Limb (tissue), 2 donors: ENCODE results near the gene COL8A1.
"Not testable (repeated sequence)": the region's sequence is repeated elsewhere in the genome, so short reads cannot be mapped to it uniquely, and the experiment has no call there.

Source experiments
- DNase-seq, 2 donors: peaks; one replicate each; pipeline ENCODE4 v3.0.0-alpha.2; 2016; ENCODE audit errors: extremely low spot score in 2 of 2

COL8A1 gene

GRCh38 chr3:99638167-99638948, at the start of gene COL8A1:
Gene COL8A1 (plus strand): TSS chr3:99638594. CDS start chr3:99790683, 152,089 bp downstream.
- DNase-seq = peak in 1 of 2 donors; percentile 68

GRCh38 chr3:99589168-99589567, 49.2 kb upstream of the COL8A1 start:
- DNase-seq = not testable (repeated sequence)

DNA sequence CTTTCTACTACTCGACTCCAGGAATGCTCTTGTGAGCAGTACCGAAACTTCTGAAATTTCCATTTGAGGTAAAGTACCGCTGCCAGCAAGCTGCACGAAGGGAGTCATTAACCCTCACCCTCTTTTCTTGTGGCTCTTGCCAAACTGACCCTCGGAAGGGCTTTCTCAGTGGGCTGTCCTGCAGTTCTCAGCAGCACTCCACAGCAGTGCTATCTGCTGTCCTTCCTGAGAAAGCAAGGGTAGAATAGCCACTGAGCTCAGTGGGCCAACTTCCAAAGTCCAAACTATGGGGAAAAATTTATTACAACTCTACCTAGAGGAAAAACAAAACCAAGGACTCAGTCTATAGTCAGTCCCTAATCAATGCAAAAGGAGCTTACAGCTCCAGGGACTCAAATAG, 38.5 kb upstream of the COL8A1 start:
- peak in 1 of 2 donors; percentile 24 for DNase-seq

- no peak for DNase-seq
Measured at GRCh38 chr3:99601515-99601914, 36.9 kb upstream of the COL8A1 start.

DNA sequence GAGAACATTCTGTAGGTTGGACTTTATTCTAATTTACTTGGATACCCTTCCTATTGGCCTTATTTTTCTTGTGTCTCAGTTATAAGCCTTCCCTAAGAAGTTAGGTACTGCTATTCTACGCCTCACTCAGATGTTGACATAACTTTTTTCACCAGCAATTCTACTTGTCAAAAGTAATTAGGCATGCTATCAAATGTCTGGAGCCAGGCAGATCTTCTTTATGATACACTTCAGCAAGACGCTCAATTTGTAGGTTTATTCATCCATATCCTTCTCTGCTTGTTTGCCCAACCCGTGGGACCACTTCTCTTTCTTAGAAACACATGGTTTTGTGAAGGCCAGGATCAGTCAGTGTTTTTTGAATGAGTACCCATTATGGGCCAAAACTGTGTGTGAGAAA, 36.2 kb upstream of the COL8A1 start:
- no peak for DNase-seq

DNA sequence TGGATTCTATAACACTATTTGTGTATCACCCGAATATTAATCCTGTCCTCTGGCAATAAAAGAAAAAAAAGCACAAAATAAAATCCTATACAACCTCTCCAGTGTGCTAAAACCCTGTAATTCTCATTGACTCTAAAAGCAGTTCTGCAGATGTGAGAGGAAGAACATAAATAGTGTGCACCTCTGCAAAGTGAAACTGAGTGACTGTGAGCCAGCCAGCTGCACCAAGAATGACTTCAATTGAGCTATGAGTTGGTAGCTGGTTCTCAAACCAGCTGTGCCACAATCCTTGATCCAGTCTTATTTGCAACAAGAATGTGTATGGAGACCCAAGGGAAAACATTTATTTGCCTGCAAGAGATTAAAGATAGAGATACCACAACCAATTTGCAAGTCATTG, 31.2 kb upstream of the COL8A1 start:
- DNase-seq = no peak

DNA sequence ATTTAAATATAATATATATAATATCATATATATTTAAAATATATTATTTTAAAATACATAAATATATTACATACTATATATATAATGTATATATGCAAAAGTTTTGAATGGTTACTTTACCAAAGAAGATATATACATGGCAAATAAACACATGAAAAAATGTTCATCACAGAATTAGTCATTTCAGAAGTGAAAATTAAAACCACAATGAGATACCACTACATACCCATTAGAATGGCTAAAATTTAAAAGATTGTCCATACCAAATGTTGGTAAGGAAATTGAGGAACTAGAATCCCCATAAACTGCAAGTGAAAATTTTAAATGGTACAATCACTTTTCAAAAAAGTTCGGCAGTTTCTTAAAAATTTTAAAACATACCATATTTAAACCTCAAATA, 23.6 kb upstream of the COL8A1 start:
- DNase-seq = no peak

- no peak for DNase-seq
Measured at GRCh38 chr3:99620077-99620767, 18.2 kb upstream of the COL8A1 start.

- DNase-seq = no peak
Measured at GRCh38 chr3:99620976-99621375, 17.4 kb upstream of the COL8A1 start.

- DNase-seq = no peak
Measured at GRCh38 chr3:99624496-99625236, 13.7 kb upstream of the COL8A1 start.

DNA sequence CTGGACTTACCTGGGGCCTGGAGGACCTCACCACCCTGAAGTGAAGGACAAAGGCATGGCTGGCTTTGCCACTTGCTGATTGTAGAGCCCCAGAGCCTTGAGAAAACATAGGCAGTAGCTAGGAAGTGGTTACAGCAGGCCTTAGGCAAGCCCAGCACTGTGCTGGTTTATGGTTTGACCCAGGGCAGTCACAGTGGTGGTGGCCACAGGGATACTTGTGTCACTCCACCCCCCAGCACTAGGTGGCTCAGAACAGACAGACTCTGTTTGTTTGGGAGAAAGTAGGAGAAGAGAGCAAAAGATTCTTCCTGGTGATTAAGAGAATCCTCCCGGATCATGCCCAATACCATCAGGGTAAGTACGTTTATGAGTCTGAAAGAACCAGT, 13.2 kb upstream of the COL8A1 start:
- DNase-seq = no peak

- DNase-seq = no peak
Measured at GRCh38 chr3:99625643-99626416, 12.6 kb upstream of the COL8A1 start.

DNA sequence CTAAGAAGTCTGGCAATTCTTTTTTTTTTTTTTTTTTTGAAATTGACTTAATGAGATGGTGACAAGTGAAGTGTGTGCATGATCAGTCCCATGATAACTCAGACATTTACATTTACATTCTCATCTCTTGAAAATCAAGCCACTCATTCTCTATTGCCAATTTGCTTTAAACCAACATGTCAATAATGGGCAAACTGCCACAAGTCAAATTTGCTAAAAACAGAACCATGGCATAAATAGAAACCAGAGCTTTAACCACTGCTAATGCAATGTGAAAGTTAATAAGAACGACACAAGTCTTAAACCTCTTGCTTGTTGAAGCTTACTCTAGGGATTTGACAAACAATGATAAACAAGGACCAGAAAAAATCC, 12.0 kb upstream of the COL8A1 start:
- DNase-seq = no peak

DNA sequence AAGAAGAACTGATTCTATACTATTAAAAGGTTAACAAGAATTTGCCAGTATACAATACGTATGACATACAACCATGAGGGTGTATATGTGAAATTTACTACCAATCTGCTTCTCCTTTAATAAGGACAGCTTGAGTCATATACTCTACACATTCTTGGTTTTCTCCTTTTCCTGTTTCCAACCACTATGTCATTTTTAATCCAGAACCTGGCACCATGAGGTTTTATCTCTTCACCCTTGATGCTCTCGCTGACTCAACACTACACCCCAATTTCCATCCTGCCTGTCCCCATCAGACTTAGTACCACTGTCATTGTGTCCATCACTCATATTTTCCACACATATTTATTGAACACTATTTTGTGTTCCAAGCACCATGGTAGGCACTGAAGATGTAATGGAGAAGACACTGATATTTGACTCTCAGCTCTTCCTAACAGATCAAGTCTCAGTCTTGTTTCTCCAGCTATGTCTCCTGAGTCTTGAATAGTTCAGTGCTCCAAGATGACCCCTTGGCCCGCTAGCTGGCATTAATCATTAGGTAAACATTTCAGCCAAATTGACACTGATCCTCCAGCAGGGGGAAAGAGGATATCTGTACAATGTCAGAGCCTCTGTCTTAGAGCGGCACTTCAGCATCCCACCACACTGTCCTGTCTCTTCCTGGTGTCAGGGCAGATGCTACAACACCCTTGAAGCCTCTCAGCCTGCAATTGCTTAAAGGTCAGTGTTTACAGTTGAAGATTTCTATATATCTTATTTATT, 11.2 kb upstream of the COL8A1 start:
- no peak for DNase-seq

GRCh38 chr3:99630815-99631214, 7.6 kb upstream of the COL8A1 start:
- DNase-seq = no peak

DNA sequence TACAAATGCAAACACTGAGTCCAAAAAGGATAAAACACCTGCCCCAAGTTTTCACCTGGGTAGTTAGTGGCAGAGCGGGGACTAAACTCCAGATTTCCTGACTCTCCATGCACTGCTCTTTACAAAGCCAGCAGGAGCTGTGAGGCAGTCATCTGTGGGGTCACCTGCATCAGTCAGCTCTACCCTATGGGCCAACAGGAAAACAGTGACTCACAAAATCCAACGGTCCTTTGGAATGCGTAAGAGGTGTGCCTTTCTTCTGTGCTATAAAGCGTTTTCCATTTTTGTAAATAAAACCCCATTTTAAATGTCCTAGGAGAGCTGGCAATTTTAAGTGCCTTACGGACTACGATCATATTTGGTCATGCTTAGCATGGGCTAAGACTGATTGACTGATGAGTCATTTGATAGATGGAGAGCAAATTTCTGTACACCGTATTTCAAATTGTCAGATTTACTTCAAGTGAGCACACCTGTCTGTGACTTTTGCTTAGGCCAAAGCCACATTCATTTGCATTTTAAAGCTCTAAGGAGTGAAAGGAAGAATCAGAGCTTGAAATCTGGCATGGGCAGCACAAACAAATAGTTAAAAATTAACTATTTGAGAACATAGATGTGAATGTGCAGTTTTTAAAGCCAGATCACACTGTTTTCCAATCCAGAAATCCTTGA, 4.4 kb upstream of the COL8A1 start:
- DNase-seq = no peak

DNA sequence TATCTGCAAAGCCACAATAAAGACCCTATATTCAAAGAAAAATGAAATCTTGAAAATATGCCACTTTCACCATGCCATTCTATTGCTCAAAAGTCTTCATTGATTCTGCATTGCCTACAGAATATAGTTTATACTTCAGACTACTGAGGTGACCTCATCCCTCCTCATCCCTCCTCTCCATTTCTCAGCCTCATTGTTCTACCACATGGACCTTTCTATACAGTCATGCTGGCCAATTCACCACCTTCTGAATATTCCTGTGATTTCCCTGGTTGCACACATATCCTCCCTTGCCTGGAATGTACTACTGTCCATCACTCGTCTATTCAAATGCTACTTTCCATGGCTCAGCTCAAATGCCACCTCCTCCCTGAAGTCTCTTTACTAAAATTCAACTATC, 3.5 kb upstream of the COL8A1 start:
- no peak for DNase-seq

DNA sequence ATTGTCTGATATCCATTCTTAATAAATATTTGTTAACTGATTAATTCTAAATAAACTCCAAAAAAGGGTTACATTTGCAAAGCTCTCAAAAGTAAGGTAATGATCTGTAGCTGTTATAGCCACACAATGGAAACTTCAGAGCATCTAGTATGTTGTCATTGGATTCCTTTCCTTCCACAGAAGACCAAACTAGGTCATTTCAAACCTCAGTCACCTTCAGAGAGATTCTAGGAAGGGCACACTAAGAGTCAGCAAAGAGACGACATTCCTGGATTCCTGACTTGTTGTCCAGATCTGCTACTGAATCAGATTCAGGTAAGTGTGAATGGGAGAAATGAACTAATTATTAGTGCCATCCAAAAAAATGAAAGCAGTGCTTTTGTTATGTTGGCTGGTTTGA, 3.0 kb upstream of the COL8A1 start:
- DNase-seq = no peak

GRCh38 chr3:99637016-99637367, 1.4 kb upstream of the COL8A1 start:
- DNase-seq = peak in 1 of 2 donors; percentile 30

- peak; percentile 17 to 53 for DNase-seq
Measured at GRCh38 chr3:99637368-99638111, 854 bp upstream of the COL8A1 start.
